22Rv1 (cell line): ENCODE data around the gene TRDN.

Experiments used
- CTCF ChIP-seq: fragments of 450-650 bp; IDR thresholded peaks from 2 replicates; pipeline ENCODE4 v1.5.1; 2017; ENCODE audit warnings: mild to moderate bottlenecking
- ZFX ChIP-seq: fragments of 450-650 bp; IDR thresholded peaks from 2 replicates; pipeline ENCODE4 v1.6.1; 2017; ENCODE audit warnings: antibody characterized with exemption, borderline replicate concordance

DNA sequence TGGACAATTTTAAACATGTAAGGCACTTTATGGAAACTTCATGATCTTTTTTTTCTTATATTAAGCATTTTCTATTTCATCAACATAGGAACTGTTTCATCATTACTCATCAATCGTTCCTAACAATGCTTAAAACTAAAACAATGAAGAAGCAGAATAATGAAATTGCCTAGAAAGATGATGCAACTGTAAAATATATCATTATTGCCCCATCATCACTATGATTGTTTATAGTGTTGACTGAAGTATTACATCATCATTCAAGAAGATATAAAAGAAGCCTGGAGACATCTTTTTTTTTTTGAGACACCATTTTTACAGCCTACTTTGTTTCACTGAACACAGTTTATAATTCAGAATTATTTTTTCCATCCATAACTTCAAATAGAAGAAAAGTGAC, 147.2 kb downstream of the TRDN start:
- TF ChIP-seq CTCF: no peak
- TF ChIP-seq ZFX: no peak
